HEK293 (cell line): ENCODE results near the gene CARD10.
A peak's percentile ranks its signal among the peaks of the same experiment; 100 is the strongest.

Experiments
- CTCF ChIA-PET: fragments of 350-600 bp; formaldehyde crosslinking; extraction: SDS; loops from one replicate; lab custom pipeline; 2021; ENCODE audit warnings: antibody characterized with exemption; lab: Yijun Ruan, JAX
- POLR2A ChIA-PET: fragments of 300-600 bp; formaldehyde crosslinking; extraction: SDS; loops from one replicate; lab custom pipeline; 2020; ENCODE audit warnings: antibody characterized with exemption, inconsistent platforms; lab: Yijun Ruan, JAX
- H3K27ac ChIP-seq: fragments of 200-500 bp; sonication (Bioruptor generic); 2 replicates; pipeline ENCODE4 v1.5.1; 2014; ENCODE audit warnings: low read depth, low read length, control low read depth, inconsistent platforms; ENCODE audit errors: extremely low read depth
- H3K36me3 ChIP-seq, 2 experiments: fragments of 200-500 bp in 1 of 2; sonication (Bioruptor generic) in 1 of 2; 1 replicate in 1 of 2; 2 replicates in 1 of 2; pipeline ENCODE4 v1.5.1; 2014 to 2017; ENCODE audit warnings: inconsistent platforms in 2 of 2, low read length in 2 of 2; ENCODE audit not compliant: control insufficient read depth in 2 of 2, insufficient read depth in 1 of 2
- H3K4me1 ChIP-seq: fragments of 200-500 bp; sonication (Bioruptor generic); 2 replicates; pipeline ENCODE4 v1.5.1; 2014; ENCODE audit warnings: mild to moderate bottlenecking, low read length, inconsistent platforms; ENCODE audit not compliant: control insufficient read depth, insufficient read depth
- H3K4me3 ChIP-seq: 2 replicates; pipeline ENCODE4 v1.5.1; 2011; ENCODE audit warnings: low read depth, mild to moderate bottlenecking, control low read depth, low read length, moderate library complexity
- H3K9me3 ChIP-seq: fragments of 200-500 bp; sonication (Bioruptor generic); 2 replicates; pipeline ENCODE4 v1.5.1; 2014; ENCODE audit warnings: low read depth, low read length, inconsistent platforms; ENCODE audit not compliant: control insufficient read depth, insufficient read depth
- BCL11A ChIP-seq: fragments of 450-650 bp; formaldehyde crosslinking; IDR thresholded peaks from 2 replicates; pipeline ENCODE4 v1.5.1; 2016; ENCODE audit warnings: low read depth, missing biosample characterization, missing genetic modification characterization
- OVOL3 ChIP-seq: fragments of 450-650 bp; formaldehyde crosslinking; IDR thresholded peaks from 2 replicates; pipeline ENCODE4 v1.5.1; 2016; ENCODE audit warnings: missing biosample characterization, missing genetic modification characterization
- TCF7L2 ChIP-seq: IDR thresholded peaks from 2 replicates; pipeline ENCODE4 v1.6.1; 2011; ENCODE audit warnings: low read depth, mild to moderate bottlenecking, inconsistent platforms, low read length, moderate library complexity, borderline replicate concordance
- TRIM28 ChIP-seq: IDR thresholded peaks from 2 replicates; pipeline ENCODE4 v1.6.1; 2011; ENCODE audit warnings: low read length, control low read depth, borderline replicate concordance
- ZBTB17 ChIP-seq: fragments of 450-650 bp; formaldehyde crosslinking; IDR thresholded peaks from 2 replicates; pipeline ENCODE4 v1.5.1; 2016; ENCODE audit warnings: missing biosample characterization, missing genetic modification characterization
- ZBTB20 ChIP-seq: fragments of 450-650 bp; formaldehyde crosslinking; IDR thresholded peaks from 2 replicates; pipeline ENCODE4 v1.5.1; 2016; ENCODE audit warnings: missing biosample characterization, missing genetic modification characterization
- ZBTB49 ChIP-seq: fragments of 450-650 bp; formaldehyde crosslinking; IDR thresholded peaks from 2 replicates; pipeline ENCODE4 v1.5.1; 2016; ENCODE audit warnings: missing biosample characterization, missing genetic modification characterization, low read depth
- ZFHX2 ChIP-seq: fragments of 450-650 bp; formaldehyde crosslinking; conservative IDR thresholded peaks from 2 replicates; pipeline ENCODE4 v1.5.1; 2016; ENCODE audit warnings: missing biosample characterization, missing genetic modification characterization
- ZFP37 ChIP-seq: fragments of 450-650 bp; formaldehyde crosslinking; IDR thresholded peaks from 2 replicates; pipeline ENCODE4 v1.5.1; 2016; ENCODE audit warnings: missing biosample characterization, missing genetic modification characterization
- ZNF132 ChIP-seq: fragments of 450-650 bp; formaldehyde crosslinking; IDR thresholded peaks from 2 replicates; pipeline ENCODE4 v1.5.1; 2017; ENCODE audit warnings: missing biosample characterization, missing genetic modification characterization, borderline replicate concordance
- ZNF19 ChIP-seq: fragments of 450-650 bp; formaldehyde crosslinking; IDR thresholded peaks from 2 replicates; pipeline ENCODE4; 2016; ENCODE audit warnings: missing biosample characterization, missing genetic modification characterization, low read depth
- ZNF2 ChIP-seq: fragments of 450-650 bp; formaldehyde crosslinking; IDR thresholded peaks from 2 replicates; pipeline ENCODE4 v1.5.1; 2016; ENCODE audit warnings: missing biosample characterization, missing genetic modification characterization
- ZNF335 ChIP-seq: fragments of 450-650 bp; formaldehyde crosslinking; conservative IDR thresholded peaks from 2 replicates; pipeline ENCODE4 v1.5.1; 2016; ENCODE audit warnings: missing biosample characterization, missing genetic modification characterization
- ZNF529 ChIP-seq: fragments of 450-650 bp; formaldehyde crosslinking; IDR thresholded peaks from 2 replicates; pipeline ENCODE4 v1.5.1; 2017; ENCODE audit warnings: missing genetic modification characterization, missing biosample characterization; ENCODE audit not compliant: insufficient replicate concordance
- ZNF571 ChIP-seq: fragments of 450-650 bp; formaldehyde crosslinking; IDR thresholded peaks from 2 replicates; pipeline ENCODE4 v1.5.0; 2017; ENCODE audit warnings: missing biosample characterization, missing genetic modification characterization
- ZNF626 ChIP-seq: fragments of 450-650 bp; sonication (Bioruptor Pico); formaldehyde crosslinking; IDR thresholded peaks from 2 replicates; pipeline ENCODE4 v1.5.1; 2018; ENCODE audit warnings: missing biosample characterization, missing genetic modification characterization, inconsistent platforms
- ZNF654 ChIP-seq: fragments of 450-650 bp; formaldehyde crosslinking; IDR thresholded peaks from 2 replicates; pipeline ENCODE4 v1.5.1; 2016; ENCODE audit warnings: low read depth, missing biosample characterization, missing genetic modification characterization
- ZNF701 ChIP-seq: fragments of 450-650 bp; formaldehyde crosslinking; IDR thresholded peaks from 2 replicates; pipeline ENCODE4 v1.5.1; 2016; ENCODE audit warnings: missing biosample characterization, missing genetic modification characterization
- ZNF768 ChIP-seq: fragments of 450-650 bp; formaldehyde crosslinking; IDR thresholded peaks from 2 replicates; pipeline ENCODE4 v1.5.1; 2018; ENCODE audit warnings: missing biosample characterization, mild to moderate bottlenecking, missing genetic modification characterization
- ZSCAN16 ChIP-seq: fragments of 450-650 bp; formaldehyde crosslinking; IDR thresholded peaks from 2 replicates; pipeline ENCODE4 v1.5.1; 2016; ENCODE audit warnings: missing biosample characterization, missing genetic modification characterization
- TF ChIP-seq, protein P1 (sequence below): fragments of 450-650 bp; formaldehyde crosslinking; IDR thresholded peaks from 2 replicates; pipeline ENCODE4 v1.5.1; 2016; ENCODE audit warnings: missing biosample characterization, missing genetic modification characterization
- TF ChIP-seq, protein P2 (sequence below): fragments of 450-650 bp; formaldehyde crosslinking; IDR thresholded peaks from 2 replicates; pipeline ENCODE4 v1.5.1; 2016; ENCODE audit warnings: missing biosample characterization, missing genetic modification characterization
- TF ChIP-seq, protein P3 (sequence below): fragments of 450-650 bp; formaldehyde crosslinking; IDR thresholded peaks from 2 replicates; pipeline ENCODE4 v1.5.1; 2016; ENCODE audit warnings: missing biosample characterization, missing genetic modification characterization

CARD10 gene

GRCh38 chr22:37568012-37568411 is 48.8 kb upstream of the CARD10 start:
- H3K36me3 ChIP-seq = peaks cover 0 to 37% of the 10 kb centered on the region in 2 experiments; a peak in 2 of 3 replicates
- ChIA-PET POLR2A (interaction anchor here (0.7 to 3.0 kb wide), 7 partner anchors 13 to 76 kb away, joined by 3 to 22 read pairs (median 6); partner anchors contain the start of gene GGA1), CTCF (interaction anchor here (0.5 to 10.7 kb wide), 31 partner anchors 11 to 1998 kb away, joined by 3 to 608 read pairs (median 6); partner anchors contain the start of gene LGALS2)
- no peak overlapping the region for H3K4me3 ChIP-seq
- no peak overlapping the region for H3K27ac ChIP-seq
- peaks cover 15% of the 10 kb centered on the region for H3K4me1 ChIP-seq
- no peaks in the 10 kb centered on the region for H3K9me3 ChIP-seq
- TF ChIP-seq ZNF335 = no peak
- no peak for TF ChIP-seq ZNF529 (tag by site-specific recombination)
- TF ChIP-seq ZFP37 (tag by site-specific recombination) = no peak
- TF ChIP-seq, protein P1, sequence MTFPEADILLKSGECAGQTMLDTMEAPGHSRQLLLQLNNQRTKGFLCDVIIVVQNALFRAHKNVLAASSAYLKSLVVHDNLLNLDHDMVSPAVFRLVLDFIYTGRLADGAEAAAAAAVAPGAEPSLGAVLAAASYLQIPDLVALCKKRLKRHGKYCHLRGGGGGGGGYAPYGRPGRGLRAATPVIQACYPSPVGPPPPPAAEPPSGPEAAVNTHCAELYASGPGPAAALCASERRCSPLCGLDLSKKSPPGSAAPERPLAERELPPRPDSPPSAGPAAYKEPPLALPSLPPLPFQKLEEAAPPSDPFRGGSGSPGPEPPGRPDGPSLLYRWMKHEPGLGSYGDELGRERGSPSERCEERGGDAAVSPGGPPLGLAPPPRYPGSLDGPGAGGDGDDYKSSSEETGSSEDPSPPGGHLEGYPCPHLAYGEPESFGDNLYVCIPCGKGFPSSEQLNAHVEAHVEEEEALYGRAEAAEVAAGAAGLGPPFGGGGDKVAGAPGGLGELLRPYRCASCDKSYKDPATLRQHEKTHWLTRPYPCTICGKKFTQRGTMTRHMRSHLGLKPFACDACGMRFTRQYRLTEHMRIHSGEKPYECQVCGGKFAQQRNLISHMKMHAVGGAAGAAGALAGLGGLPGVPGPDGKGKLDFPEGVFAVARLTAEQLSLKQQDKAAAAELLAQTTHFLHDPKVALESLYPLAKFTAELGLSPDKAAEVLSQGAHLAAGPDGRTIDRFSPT (tag by site-specific recombination) = no peak
- no peak for TF ChIP-seq ZBTB20
- TF ChIP-seq TRIM28 = no peak
- TF ChIP-seq ZNF626 (tag by site-specific recombination) = no peak
- TF ChIP-seq ZNF132 (tag by site-specific recombination) = no peak
- no peak for TF ChIP-seq ZBTB49 (tag by site-specific recombination)
- TF ChIP-seq, protein P2, sequence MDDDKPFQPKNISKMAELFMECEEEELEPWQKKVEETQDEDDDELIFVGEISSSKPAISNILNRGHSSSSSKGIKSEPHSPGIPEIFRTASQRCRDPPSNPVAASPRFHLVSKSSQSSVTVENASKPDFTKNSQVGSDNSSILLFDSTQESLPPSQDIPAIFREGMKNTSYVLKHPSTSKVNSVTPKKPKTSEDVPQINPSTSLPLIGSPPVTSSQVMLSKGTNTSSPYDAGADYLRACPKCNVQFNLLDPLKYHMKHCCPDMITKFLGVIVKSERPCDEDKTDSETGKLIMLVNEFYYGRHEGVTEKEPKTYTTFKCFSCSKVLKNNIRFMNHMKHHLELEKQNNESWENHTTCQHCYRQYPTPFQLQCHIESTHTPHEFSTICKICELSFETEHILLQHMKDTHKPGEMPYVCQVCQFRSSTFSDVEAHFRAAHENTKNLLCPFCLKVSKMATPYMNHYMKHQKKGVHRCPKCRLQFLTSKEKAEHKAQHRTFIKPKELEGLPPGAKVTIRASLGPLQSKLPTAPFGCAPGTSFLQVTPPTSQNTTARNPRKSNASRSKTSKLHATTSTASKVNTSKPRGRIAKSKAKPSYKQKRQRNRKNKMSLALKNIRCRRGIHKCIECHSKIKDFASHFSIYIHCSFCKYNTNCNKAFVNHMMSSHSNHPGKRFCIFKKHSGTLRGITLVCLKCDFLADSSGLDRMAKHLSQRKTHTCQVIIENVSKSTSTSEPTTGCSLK = no peak
- TF ChIP-seq TCF7L2 = no peak
- TF ChIP-seq OVOL3 (tag by site-specific recombination) = no peak
- no peak for TF ChIP-seq ZFHX2 (tag by site-specific recombination)
- no peak for TF ChIP-seq ZSCAN16

DNA sequence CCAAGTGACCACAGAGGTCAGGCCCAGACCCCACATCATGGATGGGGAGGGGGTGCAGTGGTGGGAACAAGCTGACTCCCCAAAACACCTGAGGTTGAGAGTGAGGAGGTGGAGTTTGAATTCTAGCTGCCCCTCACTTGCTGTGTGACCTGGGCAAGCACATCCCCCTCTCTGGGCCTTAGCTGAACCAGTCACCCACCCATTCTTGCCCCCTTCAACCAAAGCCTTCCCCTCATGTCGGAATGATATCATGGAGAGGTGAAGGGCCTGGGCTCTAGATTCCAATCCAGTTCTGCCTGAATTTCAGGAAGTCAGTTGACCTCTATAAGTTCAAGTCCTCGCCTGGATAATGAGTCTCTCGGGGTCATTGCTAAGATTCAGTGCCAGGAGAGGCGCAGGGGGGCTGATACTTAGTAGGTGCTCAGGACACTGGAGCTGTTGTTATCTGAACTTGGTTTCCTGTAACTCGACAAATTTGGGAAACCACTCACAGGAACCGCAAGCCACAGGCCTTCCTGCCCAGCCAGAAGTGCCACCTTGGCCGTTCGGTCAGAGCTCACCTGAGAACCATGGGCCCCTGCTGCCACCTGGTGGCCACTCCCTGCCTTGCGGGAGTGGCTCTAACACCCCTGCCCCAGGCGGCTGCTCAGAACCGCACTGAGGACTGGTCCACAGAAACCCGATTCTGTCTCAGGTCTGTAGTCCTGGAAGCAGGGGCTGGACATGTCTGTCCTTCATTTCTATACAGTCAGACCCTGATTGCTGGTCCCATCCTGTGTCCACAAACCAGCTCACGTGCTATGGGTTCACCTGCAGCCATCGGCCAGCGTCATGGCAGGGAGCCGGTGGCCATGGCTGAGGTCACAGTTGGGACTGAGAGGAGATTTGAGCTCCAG is 47.9 kb upstream of the CARD10 start:
- H3K27ac ChIP-seq = no peak overlapping the region
- no peaks in the 10 kb centered on the region for H3K9me3 ChIP-seq
- peaks cover 0 to 40% of the 10 kb centered on the region in 2 experiments; a peak in 2 of 3 replicates for H3K36me3 ChIP-seq
- POLR2A ChIA-PET = interaction anchor here (0.5 to 2.5 kb wide), 10 partner anchors 11 to 76 kb away, joined by 3 to 11 read pairs (median 5); partner anchors contain the start of gene GGA1
- no peak overlapping the region for H3K4me3 ChIP-seq
- CTCF ChIA-PET = interaction anchor here (0.5 to 10.7 kb wide), 34 partner anchors 10 to 777 kb away, joined by 3 to 608 read pairs (median 6); partner anchors contain the start of genes LGALS2 and MFNG
- peaks cover 17% of the 10 kb centered on the region for H3K4me1 ChIP-seq
- TF ChIP-seq, protein P3, sequence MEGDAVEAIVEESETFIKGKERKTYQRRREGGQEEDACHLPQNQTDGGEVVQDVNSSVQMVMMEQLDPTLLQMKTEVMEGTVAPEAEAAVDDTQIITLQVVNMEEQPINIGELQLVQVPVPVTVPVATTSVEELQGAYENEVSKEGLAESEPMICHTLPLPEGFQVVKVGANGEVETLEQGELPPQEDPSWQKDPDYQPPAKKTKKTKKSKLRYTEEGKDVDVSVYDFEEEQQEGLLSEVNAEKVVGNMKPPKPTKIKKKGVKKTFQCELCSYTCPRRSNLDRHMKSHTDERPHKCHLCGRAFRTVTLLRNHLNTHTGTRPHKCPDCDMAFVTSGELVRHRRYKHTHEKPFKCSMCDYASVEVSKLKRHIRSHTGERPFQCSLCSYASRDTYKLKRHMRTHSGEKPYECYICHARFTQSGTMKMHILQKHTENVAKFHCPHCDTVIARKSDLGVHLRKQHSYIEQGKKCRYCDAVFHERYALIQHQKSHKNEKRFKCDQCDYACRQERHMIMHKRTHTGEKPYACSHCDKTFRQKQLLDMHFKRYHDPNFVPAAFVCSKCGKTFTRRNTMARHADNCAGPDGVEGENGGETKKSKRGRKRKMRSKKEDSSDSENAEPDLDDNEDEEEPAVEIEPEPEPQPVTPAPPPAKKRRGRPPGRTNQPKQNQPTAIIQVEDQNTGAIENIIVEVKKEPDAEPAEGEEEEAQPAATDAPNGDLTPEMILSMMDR = peak; percentile 87
- TF ChIP-seq ZNF654 (tag by site-specific recombination) = peak; percentile 65
- peak; percentile 88; the same call in 1 of the 2 replicates for TF ChIP-seq ZNF768 (tag by site-specific recombination)
- TF ChIP-seq ZBTB17 (tag by site-specific recombination) = peak; percentile 20; the same call in 1 of the 2 replicates
- TF ChIP-seq ZNF701 (tag by site-specific recombination) = no peak
- no peak for TF ChIP-seq ZNF571 (tag by site-specific recombination)
- TF ChIP-seq BCL11A (tag by site-specific recombination) = peak; percentile 44; the same call in 1 of the 2 replicates
- no peak for TF ChIP-seq TRIM28
- TF ChIP-seq ZNF19 (tag by site-specific recombination) = no peak
- 0 out of 2 replicates have a peak, but pooled peaks have one; percentile 45 for TF ChIP-seq ZNF2 (tag by site-specific recombination)
